Loucy (cell line): ENCODE data around the gene NKAIN2.

Experiments
- CTCF ChIP-seq: fragments of 200-600 bp; sonication (generic); conservative IDR thresholded peaks from 2 replicates; pipeline ENCODE4 v1.5.1; 2014; ENCODE audit warnings: mild to moderate bottlenecking, antibody characterized with exemption, low read length
- EZH2phosphoT487 ChIP-seq: fragments of 200-600 bp; IDR thresholded peaks from 2 replicates; pipeline ENCODE4 v1.6.1; 2018; ENCODE audit warnings: antibody characterized with exemption, mild to moderate bottlenecking, moderate library complexity, borderline replicate concordance

- no peak for TF ChIP-seq CTCF
- TF ChIP-seq EZH2phosphoT487, result no peak
Measured at GRCh38 chr6:124753001-124753400, 949.3 kb downstream of the NKAIN2 start.
